Ishikawa (cell line): ENCODE data around the gene MT1E.

Experiments
- CEBPB ChIP-seq: IDR thresholded peaks from 2 replicates; pipeline ENCODE4 v1.6.1; 2012
- CREB1 ChIP-seq: IDR thresholded peaks from 2 replicates; pipeline ENCODE4 v1.6.1; 2012; ENCODE audit warnings: low read depth
- EGR1 ChIP-seq: IDR thresholded peaks from 2 replicates; pipeline ENCODE4 v1.6.1; 2012
- FOXM1 ChIP-seq: IDR thresholded peaks from 2 replicates; pipeline ENCODE4 v1.6.1; 2012; ENCODE audit warnings: low read depth, borderline replicate concordance
- NFIC ChIP-seq: IDR thresholded peaks from 2 replicates; pipeline ENCODE4 v1.6.1; 2012
- RAD21 ChIP-seq: IDR thresholded peaks from 2 replicates; pipeline ENCODE4 v1.6.1; 2012; ENCODE audit warnings: low read depth
- TAF1 ChIP-seq: IDR thresholded peaks from 2 replicates; pipeline ENCODE4 v1.6.1; 2012; ENCODE audit warnings: low read depth, mild to moderate bottlenecking
- TCF12 ChIP-seq: IDR thresholded peaks from 2 replicates; pipeline ENCODE4 v1.6.1; 2012; ENCODE audit warnings: low read depth
- TEAD4 ChIP-seq: IDR thresholded peaks from 2 replicates; pipeline ENCODE4 v1.6.1; 2012
- USF1 ChIP-seq: IDR thresholded peaks from 2 replicates; pipeline ENCODE4 v1.6.1; 2012
- YY1 ChIP-seq: IDR thresholded peaks from 2 replicates; pipeline ENCODE4 v1.6.1; 2012; ENCODE audit warnings: low read depth
- ZBTB7A ChIP-seq: IDR thresholded peaks from 2 replicates; pipeline ENCODE4 v1.6.1; 2012; ENCODE audit warnings: low read depth
- TF ChIP-seq, protein P1 (sequence below): IDR thresholded peaks from 2 replicates; pipeline ENCODE4 v1.6.1; 2012
- TF ChIP-seq, protein P2 (sequence below): IDR thresholded peaks from 2 replicates; pipeline ENCODE4 v1.6.1; 2012; ENCODE audit warnings: low read depth, mild to moderate bottlenecking

MT1E gene

DNA sequence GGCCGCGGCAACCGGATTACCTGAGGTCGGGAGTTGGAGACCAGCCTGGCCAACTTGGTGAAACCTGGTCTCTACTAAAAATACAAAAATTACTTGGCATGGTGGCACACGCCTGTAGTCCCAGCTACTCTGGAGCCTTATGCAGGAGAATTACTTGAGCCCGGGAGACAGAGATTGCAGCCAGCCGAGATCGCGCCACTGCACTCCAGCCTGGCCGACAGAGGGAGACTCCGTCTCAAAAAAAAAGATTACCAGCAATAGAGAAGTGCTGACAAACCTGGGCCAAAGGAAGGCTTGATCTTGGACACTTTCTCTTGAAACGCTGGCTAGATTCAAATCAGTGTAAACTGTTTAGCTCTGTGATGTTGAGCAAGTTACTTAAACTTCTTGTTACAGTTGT, 48.3 kb downstream of the MT1E start:
- TF ChIP-seq EGR1 (no peak), TEAD4 (no peak), RAD21 (peak; percentile 43)

GRCh38 chr16:56675685-56676210, 50.2 kb downstream of the MT1E start:
- TF ChIP-seq RAD21 (no peak), CREB1 (no peak), FOXM1 (no peak), NFIC (no peak), YY1 (no peak), EGR1 (no peak), CEBPB (no peak), TAF1 (no peak), ZBTB7A (no peak), TEAD4 (no peak), TCF12 (no peak), USF1 (no peak)
- TF ChIP-seq, protein P1, sequence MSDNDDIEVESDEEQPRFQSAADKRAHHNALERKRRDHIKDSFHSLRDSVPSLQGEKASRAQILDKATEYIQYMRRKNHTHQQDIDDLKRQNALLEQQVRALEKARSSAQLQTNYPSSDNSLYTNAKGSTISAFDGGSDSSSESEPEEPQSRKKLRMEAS: no peak
- TF ChIP-seq, protein P2, sequence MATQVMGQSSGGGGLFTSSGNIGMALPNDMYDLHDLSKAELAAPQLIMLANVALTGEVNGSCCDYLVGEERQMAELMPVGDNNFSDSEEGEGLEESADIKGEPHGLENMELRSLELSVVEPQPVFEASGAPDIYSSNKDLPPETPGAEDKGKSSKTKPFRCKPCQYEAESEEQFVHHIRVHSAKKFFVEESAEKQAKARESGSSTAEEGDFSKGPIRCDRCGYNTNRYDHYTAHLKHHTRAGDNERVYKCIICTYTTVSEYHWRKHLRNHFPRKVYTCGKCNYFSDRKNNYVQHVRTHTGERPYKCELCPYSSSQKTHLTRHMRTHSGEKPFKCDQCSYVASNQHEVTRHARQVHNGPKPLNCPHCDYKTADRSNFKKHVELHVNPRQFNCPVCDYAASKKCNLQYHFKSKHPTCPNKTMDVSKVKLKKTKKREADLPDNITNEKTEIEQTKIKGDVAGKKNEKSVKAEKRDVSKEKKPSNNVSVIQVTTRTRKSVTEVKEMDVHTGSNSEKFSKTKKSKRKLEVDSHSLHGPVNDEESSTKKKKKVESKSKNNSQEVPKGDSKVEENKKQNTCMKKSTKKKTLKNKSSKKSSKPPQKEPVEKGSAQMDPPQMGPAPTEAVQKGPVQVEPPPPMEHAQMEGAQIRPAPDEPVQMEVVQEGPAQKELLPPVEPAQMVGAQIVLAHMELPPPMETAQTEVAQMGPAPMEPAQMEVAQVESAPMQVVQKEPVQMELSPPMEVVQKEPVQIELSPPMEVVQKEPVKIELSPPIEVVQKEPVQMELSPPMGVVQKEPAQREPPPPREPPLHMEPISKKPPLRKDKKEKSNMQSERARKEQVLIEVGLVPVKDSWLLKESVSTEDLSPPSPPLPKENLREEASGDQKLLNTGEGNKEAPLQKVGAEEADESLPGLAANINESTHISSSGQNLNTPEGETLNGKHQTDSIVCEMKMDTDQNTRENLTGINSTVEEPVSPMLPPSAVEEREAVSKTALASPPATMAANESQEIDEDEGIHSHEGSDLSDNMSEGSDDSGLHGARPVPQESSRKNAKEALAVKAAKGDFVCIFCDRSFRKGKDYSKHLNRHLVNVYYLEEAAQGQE: no peak
